Omental fat pad (tissue), 4 donors: Measurements from ENCODE around the gene PIAS2. TPM values are rescaled to one million over a fixed set of nuclear protein-coding genes. Genes with fewer than 3 reads are reported as not detected.

ENCODE experiments used
- ATAC-seq: fragments of 150-250 bp; one replicate; pipeline ENCODE4 v1.9.1; 2016; ENCODE audit warnings: mild to moderate bottlenecking, moderate library complexity; ENCODE audit not compliant: low FRiP score
- DNase-seq: peaks from one replicate; pipeline ENCODE4 v3.0.0-alpha.2; 2019; ENCODE audit warnings: low spot score
- total RNA-seq, 4 donors: library from RNA; depleted of rRNA; stranded (reverse); fragments of >200 nt; gene quantifications; one replicate each; pipeline ENCODE4 v1.1.0, GENCODE V29; 2016
- TF ChIP-seq, protein P1 (sequence below), 3 donors: fragments of 450-650 bp; IDR thresholded peaks; one replicate each; pipeline ENCODE4 v1.5.1; 2016 to 2017; ENCODE audit warnings: antibody characterized with exemption in 3 of 3, mild to moderate bottlenecking in 3 of 3, moderate library complexity in 2 of 3

PIAS2 gene
- total RNA-seq, 4 donors from 2014 or later = 17.7 to 24.9 (median 23.4) TPM

DNA sequence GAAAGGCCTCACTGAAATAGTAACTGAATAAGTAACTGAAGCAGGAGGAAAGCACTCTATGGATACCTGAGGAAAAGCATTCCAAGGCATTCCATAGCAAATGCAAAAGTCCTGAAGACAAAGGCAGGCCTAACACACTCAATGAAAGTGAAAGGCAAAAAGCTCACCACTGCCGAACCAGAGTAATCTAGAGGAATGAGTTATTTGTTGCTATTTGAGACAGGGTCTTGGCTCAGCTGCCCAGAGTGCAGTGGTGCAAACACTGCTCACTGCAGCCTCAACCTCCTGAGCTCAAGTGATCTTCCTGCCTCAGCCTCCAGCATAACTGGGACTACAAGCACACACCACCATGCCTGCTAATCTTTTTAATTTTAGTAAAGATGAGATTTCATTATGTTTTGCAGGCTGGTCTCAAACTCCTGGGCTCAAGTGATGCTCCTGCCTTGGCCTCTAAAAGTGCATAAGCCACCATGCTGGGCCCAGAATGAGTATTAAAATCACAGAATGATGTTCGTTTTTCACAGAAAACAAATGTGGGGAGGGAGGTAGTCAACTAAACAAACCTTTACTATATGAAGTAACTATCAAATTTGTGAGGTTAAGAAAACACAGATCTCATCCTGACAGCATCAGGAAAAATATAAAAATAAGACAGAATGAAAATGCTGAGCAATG is 17.9 kb downstream of the PIAS2 start:
- TF ChIP-seq, protein P1, sequence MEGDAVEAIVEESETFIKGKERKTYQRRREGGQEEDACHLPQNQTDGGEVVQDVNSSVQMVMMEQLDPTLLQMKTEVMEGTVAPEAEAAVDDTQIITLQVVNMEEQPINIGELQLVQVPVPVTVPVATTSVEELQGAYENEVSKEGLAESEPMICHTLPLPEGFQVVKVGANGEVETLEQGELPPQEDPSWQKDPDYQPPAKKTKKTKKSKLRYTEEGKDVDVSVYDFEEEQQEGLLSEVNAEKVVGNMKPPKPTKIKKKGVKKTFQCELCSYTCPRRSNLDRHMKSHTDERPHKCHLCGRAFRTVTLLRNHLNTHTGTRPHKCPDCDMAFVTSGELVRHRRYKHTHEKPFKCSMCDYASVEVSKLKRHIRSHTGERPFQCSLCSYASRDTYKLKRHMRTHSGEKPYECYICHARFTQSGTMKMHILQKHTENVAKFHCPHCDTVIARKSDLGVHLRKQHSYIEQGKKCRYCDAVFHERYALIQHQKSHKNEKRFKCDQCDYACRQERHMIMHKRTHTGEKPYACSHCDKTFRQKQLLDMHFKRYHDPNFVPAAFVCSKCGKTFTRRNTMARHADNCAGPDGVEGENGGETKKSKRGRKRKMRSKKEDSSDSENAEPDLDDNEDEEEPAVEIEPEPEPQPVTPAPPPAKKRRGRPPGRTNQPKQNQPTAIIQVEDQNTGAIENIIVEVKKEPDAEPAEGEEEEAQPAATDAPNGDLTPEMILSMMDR (IDR thresholded peaks at IDR 0.05) = no peak
- DNase-seq = no peak
- ATAC-seq = no peak

DNA sequence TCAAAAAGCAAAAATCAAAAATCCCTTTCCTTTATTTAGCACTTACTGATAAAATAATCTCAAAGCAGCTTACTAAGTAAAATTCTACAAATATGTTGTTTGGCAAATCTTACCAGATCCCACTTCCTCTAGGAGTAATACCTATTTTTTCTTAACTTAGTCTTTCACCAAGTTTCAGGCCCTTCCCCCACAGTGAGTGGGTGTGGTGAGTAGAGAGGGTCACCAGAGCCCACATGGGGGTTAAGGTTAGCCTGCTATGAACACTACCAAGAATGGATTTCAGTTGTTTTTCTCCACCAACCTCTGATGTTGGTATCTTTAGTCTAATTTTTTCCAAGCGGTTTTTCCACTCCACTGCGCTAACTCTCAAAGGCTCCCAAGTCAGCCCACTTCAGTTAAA is 23.2 kb downstream of the PIAS2 start:
- TF ChIP-seq, protein P1 (IDR thresholded peaks at IDR 0.05) = no peak
- DNase-seq (no peak), ATAC-seq (no peak)

DNA sequence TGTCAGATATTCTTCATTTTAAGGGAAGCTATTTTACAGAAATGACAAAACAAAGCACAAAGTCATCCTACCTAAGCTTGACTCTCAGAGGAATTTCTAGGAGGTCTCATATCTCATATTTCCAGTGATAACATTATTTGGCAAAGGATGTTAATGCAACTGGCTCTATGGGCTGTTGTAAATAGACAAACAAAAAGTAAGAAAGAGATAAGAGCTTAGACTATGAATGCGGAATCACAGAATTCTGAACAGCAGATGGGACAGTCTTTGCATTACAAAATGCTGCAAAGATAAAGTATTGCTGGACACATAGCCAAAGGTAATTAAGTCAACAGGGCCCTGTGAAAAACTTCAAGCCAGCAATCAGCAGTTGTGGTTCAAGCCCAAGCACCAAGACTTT is 23.9 kb downstream of the PIAS2 start:
- ATAC-seq = no peak
- TF ChIP-seq, protein P1 (IDR thresholded peaks at IDR 0.05) = no peak
- no peak for DNase-seq

DNA sequence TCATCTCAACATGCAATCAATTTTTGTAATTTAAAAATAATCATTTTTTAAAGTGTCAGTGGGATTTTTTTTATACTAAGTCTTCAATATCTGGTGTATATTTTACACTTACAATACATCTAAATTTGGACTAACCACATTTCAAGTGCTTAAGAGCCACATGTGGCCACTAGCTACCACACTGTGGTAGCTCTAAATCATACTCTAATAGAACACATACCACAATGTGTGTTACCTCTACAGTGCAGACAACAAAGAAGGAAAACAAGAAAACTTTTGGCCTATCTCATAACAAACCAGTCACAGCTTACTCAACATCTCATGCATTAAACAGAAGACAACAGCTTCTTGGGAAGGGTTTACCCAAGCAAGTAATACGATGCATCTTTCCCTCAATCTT is 24.5 kb downstream of the PIAS2 start:
- no peak for ATAC-seq
- no peak for DNase-seq
- TF ChIP-seq, protein P1 (IDR thresholded peaks at IDR 0.05) = no peak

DNA sequence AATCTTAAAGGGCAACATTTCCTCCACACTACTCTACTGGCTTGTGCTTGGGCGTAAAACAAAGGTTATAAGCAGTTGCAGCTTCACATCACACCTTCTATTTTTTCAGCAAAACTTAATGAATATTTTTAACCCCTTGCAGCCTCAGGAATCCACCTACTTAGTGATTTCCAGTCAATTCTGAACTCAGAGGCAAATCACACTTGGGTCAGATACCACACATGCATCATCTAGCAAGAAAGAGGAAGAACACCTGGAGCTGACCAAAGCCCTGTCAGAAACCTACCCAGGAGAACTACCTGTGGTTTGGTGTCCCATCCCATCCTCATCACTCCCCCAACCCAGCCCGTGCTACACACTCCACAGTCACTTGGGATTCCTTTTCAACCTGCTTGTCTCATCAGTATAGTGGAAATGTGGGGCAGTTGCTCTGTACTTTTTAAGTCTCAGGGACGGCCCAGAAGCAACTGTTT is 25.5 kb downstream of the PIAS2 start:
- DNase-seq (no peak), ATAC-seq (no peak)
- TF ChIP-seq, protein P1 (IDR thresholded peaks at IDR 0.05) = no peak

DNA sequence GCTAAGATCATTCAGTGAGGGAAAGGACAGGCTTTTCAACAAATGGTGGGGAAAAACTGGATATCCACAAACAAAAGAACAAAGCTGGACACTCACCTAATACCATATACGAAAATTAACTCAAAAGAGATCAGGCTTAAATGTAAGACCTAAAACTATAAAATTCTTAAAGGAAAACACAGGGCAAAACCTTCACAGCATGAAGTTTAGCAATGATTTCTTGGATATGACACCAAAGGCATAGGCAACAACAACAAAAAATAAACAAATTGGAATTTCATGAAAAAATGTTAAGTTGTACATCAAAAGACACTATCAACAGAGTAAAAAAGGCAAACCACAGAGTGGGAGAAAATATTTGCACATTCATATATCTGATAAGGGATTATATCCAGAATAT is 28.3 kb downstream of the PIAS2 start:
- TF ChIP-seq, protein P1 (IDR thresholded peaks at IDR 0.05) = no peak
- ATAC-seq = no peak
- DNase-seq = no peak

DNA sequence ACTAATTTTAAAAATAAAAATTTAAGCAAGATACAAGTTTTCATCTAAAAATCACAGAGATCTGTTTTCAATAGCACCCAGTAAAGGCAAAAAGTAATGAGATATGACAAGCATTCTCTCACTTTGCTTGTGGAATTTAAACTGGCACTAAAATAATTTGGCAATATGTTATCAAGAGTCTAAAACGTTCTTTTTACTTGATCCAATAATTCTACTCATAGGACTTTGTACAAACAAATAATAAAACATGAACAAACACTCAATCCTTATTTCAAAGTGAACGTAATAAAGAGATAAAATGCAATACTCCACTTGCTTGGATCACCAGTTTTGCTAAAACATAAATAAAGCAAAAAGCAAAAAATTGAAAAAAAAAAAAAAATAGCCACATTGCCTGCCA is 30.4 kb downstream of the PIAS2 start:
- ATAC-seq (no peak), DNase-seq (no peak)
- TF ChIP-seq, protein P1 (IDR thresholded peaks at IDR 0.05) = no peak
